Neural cell (in vitro differentiated cells): ENCODE measurements around the gene VPS37C. TPM values are rescaled to one million over a fixed set of nuclear protein-coding genes. Genes with fewer than 3 reads are reported as not detected.

ENCODE experiments used
- H2AFZ ChIP-seq: fragments of 200-600, 300-800 bp; sonication (generic), shearing (Covaris generic); 2 replicates; pipeline ENCODE4 v1.6.0; 2014; ENCODE audit warnings: low read depth, mild to moderate bottlenecking, antibody characterized with exemption, low read length, moderate library complexity
- H3F3A ChIP-seq: fragments of 200-600 bp; shearing (Covaris generic); 2 replicates; pipeline ENCODE4 v1.6.1; 2016; ENCODE audit warnings: mild to moderate bottlenecking, moderate library complexity, mixed read lengths, antibody characterized with exemption, low read length; ENCODE audit not compliant: insufficient read depth, poor library complexity, severe bottlenecking
- H3K27ac ChIP-seq: fragments of 200-600, 300-800 bp; sonication (generic), shearing (Covaris generic); 2 replicates; pipeline ENCODE4 v1.5.1; 2014; ENCODE audit warnings: mild to moderate bottlenecking, low read length, moderate library complexity
- H3K27me3 ChIP-seq: fragments of 300-800, 200-600 bp; sonication (generic), shearing (Covaris generic); 2 replicates; pipeline ENCODE4 v1.6.0; 2014; ENCODE audit warnings: mild to moderate bottlenecking, low read depth, low read length, moderate library complexity; ENCODE audit not compliant: insufficient read depth
- H3K36me3 ChIP-seq: fragments of 300-800, 200-600 bp; sonication (generic), shearing (Covaris generic); 2 replicates; pipeline ENCODE4 v1.5.1; 2014; ENCODE audit warnings: mild to moderate bottlenecking, antibody characterized with exemption, low read length, moderate library complexity; ENCODE audit not compliant: insufficient read depth
- H3K4me2 ChIP-seq: fragments of 300-800, 200-600 bp; sonication (generic), shearing (Covaris generic); 2 replicates; pipeline ENCODE4 v1.6.0; 2014; ENCODE audit warnings: mild to moderate bottlenecking, low read length
- H3K4me3 ChIP-seq: fragments of 300-800, 200-600 bp; sonication (generic), shearing (Covaris generic); 2 replicates; pipeline ENCODE4 v1.5.1; 2014; ENCODE audit warnings: mild to moderate bottlenecking, low read length, moderate library complexity
- H3K79me2 ChIP-seq: fragments of 200-600 bp; shearing (Covaris generic); replicated peaks from 2 replicates; pipeline ENCODE4 v1.6.0; 2014; ENCODE audit warnings: mild to moderate bottlenecking, low read length, moderate library complexity; ENCODE audit not compliant: insufficient read depth
- H3K9ac ChIP-seq: fragments of 300-800, 200-600 bp; sonication (generic), shearing (Covaris generic); 2 replicates; pipeline ENCODE4 v1.6.1; 2016; ENCODE audit warnings: mild to moderate bottlenecking, low read length, mixed read lengths
- H3K9me2 ChIP-seq: fragments of 200-600 bp; shearing (Covaris generic); 2 replicates; pipeline ENCODE4 v1.6.1; 2016; ENCODE audit warnings: mild to moderate bottlenecking, low read length, mixed read lengths; ENCODE audit not compliant: insufficient read depth
- H3K9me3 ChIP-seq: fragments of 200-600, 300-800 bp; sonication (generic), shearing (Covaris generic); 2 replicates; pipeline ENCODE4 v1.6.1; 2016; ENCODE audit warnings: mild to moderate bottlenecking, mixed run types, low read length, moderate library complexity, mixed read lengths
- H4K20me1 ChIP-seq: fragments of 200-600 bp; shearing (Covaris generic); 2 replicates; pipeline ENCODE4 v1.6.1; 2016; ENCODE audit warnings: mild to moderate bottlenecking, mixed run types; ENCODE audit not compliant: insufficient read depth
- CTCF ChIP-seq: fragments of 450-650 bp; IDR thresholded peaks from 2 replicates; pipeline ENCODE4 v1.5.1; 2014; ENCODE audit warnings: antibody characterized with exemption, mild to moderate bottlenecking, moderate library complexity; ENCODE audit not compliant: poor library complexity, severe bottlenecking
- EP300 ChIP-seq: fragments of 450-650 bp; conservative IDR thresholded peaks from 2 replicates; pipeline ENCODE4 v1.6.1; 2014; ENCODE audit warnings: antibody characterized with exemption, mild to moderate bottlenecking, moderate library complexity; ENCODE audit not compliant: poor library complexity, severe bottlenecking
- EZH2 ChIP-seq: fragments of 200-600, 300-800 bp; shearing (Covaris generic), sonication (generic); IDR thresholded peaks from 2 replicates; pipeline ENCODE4 v1.6.1; 2014; ENCODE audit warnings: antibody characterized with exemption, low read length, borderline replicate concordance, mild to moderate bottlenecking; ENCODE audit not compliant: insufficient read depth, poor library complexity, severe bottlenecking
- MXI1 ChIP-seq: fragments of 450-650 bp; conservative IDR thresholded peaks from 2 replicates; pipeline ENCODE4 v1.6.1; 2014; ENCODE audit warnings: antibody characterized with exemption, mild to moderate bottlenecking; ENCODE audit not compliant: poor library complexity, severe bottlenecking
- POLR2AphosphoS5 ChIP-seq: IDR thresholded peaks from 2 replicates; pipeline ENCODE4 v1.6.1; 2012
- RAD21 ChIP-seq: fragments of 450-650 bp; conservative IDR thresholded peaks from 2 replicates; pipeline ENCODE4 v1.6.1; 2014; ENCODE audit warnings: antibody characterized with exemption, mild to moderate bottlenecking, moderate library complexity
- REST ChIP-seq: IDR thresholded peaks from 2 replicates; pipeline ENCODE4 v1.6.1; 2012; ENCODE audit warnings: borderline replicate concordance
- SMC3 ChIP-seq: fragments of 450-650 bp; conservative IDR thresholded peaks from 2 replicates; pipeline ENCODE4 v1.6.1; 2014; ENCODE audit warnings: antibody characterized with exemption, mild to moderate bottlenecking, moderate library complexity; ENCODE audit not compliant: poor library complexity
- TAF1 ChIP-seq: IDR thresholded peaks from 2 replicates; pipeline ENCODE4 v1.6.1; 2012; ENCODE audit warnings: low read depth
- polyA plus RNA-seq: library from polyadenylated mRNA; depleted of rRNA; stranded (reverse); fragments of >200 nt; gene quantifications from 2 replicates; pipeline ENCODE4 v1.2.3, GENCODE V29; 2014

The VPS37C gene
- polyA plus RNA-seq, 1 donor from 2014 or later = 7.3 TPM

GRCh38 chr11:61150706-61151544 is 10.3 kb downstream of the VPS37C start:
- Histone ChIP-seq H3K9ac (no peak overlapping the region), H3K27me3 (no peaks in the 10 kb centered on the region), H2AFZ (no peak overlapping the region), H3K9me3 (peaks cover 5% of the 10 kb centered on the region), H3K27ac (no peak overlapping the region), H3K4me2 (no peak overlapping the region), H3F3A (no peaks in the 10 kb centered on the region), H3K4me3 (no peak overlapping the region), H3K9me2 (no peaks in the 10 kb centered on the region), H3K36me3 (no peaks in the 10 kb centered on the region), H4K20me1 (no peaks in the 10 kb centered on the region), H3K79me2 (peaks cover 29% of the 10 kb centered on the region)
- TF ChIP-seq REST = no peak
- no peak for TF ChIP-seq EZH2
- no peak for TF ChIP-seq MXI1
- no peak for TF ChIP-seq EP300
- TF ChIP-seq CTCF = no peak
- TF ChIP-seq POLR2AphosphoS5 = no peak
- TF ChIP-seq TAF1 = no peak
- TF ChIP-seq RAD21 = no peak
- TF ChIP-seq SMC3 = no peak

GRCh38 chr11:61149624-61150615 is 11.3 kb downstream of the VPS37C start:
- H3K27me3 ChIP-seq = no peaks in the 10 kb centered on the region
- no peak overlapping the region for H3K4me3 ChIP-seq
- no peak overlapping the region for H3K27ac ChIP-seq
- H4K20me1 ChIP-seq = no peaks in the 10 kb centered on the region
- peaks cover 24% of the 10 kb centered on the region for H3K79me2 ChIP-seq
- no peaks in the 10 kb centered on the region for H3K36me3 ChIP-seq
- H3K4me2 ChIP-seq = no peak overlapping the region
- TF ChIP-seq MXI1 (no peak), REST (no peak)
- no peak overlapping the region for H2AFZ ChIP-seq
- no peaks in the 10 kb centered on the region for H3K9me2 ChIP-seq
- H3F3A ChIP-seq = no peaks in the 10 kb centered on the region
- no peaks in the 10 kb centered on the region for H3K9me3 ChIP-seq
- no peak overlapping the region for H3K9ac ChIP-seq
